ENCODE measurements around the gene ELL. TPM values are rescaled to one million over a fixed set of nuclear protein-coding genes. Genes with fewer than 3 reads are reported as not detected.

Gene ELL
- polyA plus RNA-seq, 10 donors: 12.2 to 17.7 (median 13.2) TPM

DNA sequence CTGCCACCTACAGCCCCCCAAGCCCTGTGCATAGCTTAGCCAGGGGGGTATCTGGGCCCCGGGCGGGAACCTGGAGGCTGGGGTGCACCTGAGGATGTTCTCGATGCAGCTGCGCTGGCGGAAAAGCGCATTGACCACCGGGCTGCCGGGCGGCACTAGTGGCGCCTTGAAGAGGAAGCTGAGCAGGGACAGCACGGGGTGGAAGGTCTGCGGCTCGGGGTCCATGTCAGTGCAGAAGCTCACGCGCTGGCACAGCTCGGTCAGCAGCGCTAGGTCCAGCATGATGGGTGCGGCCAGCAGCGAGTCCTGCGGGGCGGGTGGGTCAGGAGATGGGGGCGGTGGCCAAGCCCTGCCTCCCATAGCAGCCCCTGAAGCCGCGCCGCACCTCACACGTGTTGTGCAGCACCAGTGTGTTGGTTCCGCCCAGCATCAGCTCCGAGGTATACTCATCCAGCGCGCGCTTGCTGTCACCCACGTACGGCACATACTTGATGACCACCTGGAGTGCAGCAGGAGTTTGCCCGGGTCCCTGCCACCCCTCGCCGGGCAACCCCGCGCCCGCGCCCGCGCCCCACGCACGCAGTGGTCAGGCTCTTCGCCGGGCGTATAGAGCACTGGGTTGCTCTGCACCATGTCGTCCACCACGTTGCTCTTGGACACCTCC lies 86.6 kb downstream of the ELL start:
- no peak for DNase-seq

DNA sequence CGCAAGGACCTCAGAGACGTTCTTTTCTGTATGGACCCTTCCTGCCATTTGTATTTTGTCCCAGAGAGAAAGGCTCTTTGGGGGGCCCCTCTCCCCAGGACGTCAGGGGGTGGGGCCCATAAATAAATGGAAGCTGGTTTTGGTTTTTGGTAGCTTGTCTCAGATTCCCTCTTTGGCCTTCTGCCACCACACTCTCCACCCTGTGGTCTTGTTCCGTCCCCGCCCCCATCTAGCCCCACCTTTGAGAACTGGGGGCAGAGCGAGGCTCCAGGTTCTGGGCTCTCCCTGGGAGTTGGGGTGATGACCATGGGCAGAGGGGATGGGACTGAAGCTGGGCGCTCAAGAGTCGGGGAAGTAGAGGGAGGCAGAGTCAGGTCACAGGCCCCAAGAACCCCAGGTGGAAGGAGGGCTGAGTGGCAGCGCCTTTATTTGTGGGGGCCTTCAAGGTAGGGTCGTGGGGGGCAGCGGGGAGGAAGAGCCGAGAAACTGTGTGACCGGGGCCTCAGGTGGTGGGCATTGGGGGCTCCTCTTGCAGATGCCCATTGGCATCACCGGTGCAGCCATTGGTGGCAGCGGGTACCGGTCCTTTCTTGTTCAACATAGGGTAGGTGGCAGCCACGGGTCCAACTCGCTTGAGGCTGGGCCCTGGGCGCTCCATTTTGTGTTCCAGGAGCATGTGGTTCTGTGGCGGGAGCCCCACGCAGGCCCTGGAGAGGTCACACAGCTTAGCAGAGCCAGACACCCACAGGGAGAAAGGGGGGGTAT lies 87.3 kb downstream of the ELL start:
- no peak for DNase-seq

DNA sequence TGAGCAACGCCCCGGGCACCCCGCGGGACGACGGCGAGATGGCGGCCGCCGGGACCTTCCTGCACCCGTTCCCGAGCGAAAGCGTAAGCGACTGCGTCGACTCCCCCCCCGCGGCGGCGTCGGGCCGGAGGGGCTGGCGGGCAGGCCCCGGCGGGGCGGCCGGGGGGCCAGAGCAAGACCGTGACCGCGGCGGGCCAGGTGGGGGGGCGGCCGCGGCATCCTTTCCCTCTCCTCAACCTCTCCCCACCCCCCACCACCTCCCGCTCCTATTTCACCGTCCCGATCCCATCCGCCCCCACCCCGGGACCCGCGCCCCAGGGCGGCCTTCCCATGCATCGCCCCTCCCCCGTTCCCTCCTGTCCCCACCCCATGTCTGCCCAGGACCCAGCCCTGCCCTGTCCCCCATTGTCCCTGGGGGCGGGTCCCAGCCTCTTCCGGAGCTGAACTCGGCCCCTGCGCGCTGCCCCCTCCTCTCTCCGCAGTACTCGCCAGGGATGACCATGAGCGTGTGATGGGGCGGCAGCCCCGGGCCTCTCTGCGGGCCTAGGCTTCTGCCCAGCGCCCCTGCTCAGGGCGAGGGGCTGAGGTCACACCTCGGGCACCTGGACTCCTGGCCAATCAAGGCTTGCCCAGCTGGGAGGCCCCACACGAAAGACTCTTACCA lies 88.0 kb downstream of the ELL start:
- no peak for DNase-seq

DNA sequence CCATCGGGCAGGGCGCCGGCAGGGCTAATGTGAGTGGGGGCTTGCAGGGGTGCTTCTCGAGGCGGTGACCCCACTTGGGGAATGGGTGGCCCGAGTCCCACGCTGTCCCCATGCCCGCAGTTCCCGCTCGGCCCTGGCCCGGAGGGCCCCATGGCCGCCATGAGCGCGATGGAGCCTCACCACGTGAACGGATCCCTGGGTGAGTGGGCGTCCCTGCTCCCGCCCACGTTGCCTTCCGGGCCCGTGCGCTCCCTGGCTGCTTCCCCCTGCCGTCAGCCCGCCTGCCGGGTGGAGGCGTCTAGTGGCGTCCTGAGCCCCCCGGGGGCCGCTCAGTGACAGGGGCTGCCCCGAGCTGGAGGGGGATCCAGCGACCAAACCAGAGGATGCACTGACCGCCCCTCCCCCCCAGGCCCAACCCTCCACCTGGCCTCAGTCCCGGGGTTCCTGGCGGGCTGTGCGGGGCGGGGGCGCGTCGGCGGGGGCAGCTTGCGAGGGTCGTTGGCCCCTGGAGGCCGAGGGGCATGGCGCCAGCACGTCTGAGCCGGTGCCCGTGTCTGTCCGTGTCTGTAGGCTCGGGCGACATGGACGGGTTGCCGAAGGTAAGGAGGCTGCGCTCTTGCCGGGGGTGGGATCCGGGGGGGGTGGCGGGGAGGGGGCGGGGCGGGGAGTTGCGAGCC lies 88.7 kb downstream of the ELL start:
- DNase-seq: peak in 1 of 3 donors; percentile 72

DNA sequence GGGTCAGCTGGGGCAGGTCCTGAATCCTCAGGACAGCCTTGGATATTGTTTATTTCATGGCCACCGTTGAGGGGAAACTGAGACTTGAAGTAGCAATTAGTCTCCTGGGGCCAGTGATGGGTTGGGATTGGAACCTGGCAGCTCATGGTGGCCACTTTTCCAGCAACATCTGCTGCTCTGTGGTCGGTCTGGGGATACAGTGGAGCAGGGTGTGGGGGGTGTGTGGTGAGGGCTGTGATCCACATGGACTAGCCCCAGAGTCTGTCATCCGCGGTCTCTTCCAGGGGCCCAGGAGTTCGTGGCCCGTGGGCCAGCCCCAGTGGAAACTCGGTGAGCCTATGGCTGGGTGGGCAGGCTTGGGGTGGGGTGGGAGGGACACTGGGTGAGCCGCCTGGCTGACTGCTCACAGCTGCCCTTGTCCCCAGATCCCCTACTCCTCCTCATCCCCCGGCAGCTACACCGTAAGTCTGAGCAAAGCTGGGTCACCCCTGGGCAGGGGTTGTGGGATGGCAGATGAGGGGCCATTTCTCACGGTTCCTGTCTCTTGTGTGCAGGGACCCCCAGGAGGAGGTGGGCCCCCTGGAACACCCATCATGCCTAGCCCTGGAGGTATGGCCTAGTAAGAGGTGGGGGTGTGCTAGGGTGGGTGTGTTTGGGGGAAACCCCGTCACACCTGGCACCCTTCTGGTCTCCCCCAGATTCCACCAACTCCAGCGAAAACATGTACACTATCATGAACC lies 89.4 kb downstream of the ELL start:
- no peak for DNase-seq

DNA sequence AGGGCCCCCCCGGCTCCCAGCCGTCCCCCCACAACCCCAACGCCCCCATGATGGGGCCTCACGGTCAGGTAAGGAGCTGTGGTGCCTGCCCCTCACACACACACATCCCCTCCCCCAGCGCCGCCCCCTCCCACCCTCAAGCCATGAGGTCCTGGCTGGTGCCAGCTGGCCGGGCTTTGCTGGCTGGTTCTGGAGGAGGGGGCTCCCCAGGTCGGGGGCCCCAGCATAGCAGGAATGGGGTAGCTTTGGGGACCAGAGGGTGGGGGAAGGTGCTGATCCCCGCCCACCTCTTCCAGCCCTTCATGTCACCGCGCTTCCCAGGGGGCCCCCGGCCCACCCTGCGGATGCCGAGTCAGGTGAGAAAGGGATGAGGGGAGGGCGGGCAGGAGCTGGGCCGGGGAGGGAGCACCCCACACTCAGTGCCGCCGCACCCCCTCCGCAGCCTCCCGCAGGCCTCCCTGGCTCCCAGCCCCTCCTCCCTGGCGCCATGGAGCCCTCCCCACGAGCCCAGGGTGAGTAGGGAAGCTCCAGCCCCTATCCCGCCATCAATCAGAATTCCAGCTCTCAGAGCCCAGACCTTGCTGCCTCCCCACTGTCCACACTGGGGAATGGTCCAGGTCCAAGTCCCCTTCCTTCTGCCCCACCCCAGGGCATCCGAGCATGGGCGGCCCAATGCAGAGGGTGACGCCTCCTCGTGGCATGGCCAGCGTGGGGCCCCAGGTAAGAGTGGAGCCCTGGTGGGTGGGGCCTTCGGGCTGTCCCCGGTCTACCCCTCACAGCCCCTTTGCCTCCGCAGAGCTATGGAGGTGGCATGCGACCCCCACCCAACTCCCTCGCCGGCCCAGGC lies 90.3 kb downstream of the ELL start:
- DNase-seq: no peak

DNA sequence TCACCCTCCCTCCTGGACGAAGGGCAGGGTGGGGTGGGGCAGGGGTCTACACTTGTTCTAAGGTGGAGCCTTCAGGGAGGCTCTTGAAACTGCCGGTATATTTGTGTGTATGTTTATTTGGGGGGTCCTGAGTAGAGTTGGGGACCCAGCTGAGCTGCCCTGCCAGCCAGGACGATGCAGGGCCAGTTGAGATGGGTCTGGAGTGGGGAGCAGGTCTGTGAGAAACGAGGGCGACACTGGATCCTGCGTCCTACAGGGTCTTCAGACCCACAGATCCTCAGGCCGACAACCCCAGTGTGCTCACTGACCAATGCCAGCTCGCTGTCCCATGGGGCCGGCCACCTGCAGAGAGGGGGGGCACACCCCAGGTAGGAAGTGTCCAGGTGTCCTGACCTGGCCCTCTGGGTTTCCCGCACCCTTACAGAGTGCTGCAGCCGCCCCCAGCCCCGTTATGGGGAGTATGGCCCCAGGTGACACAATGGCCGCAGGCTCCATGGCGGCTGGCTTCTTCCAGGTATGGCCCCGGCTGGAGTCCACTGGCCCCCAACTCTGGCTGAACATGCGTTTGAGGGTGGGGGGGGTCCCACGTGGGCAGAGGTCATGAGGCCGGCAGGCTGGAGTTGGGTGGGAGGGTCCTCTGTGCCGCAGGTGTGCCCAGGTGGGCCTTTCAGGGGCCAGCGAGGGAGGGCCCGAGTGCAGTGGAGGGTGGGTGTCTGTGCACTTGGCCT lies 91.3 kb downstream of the ELL start:
- no peak for DNase-seq

DNA sequence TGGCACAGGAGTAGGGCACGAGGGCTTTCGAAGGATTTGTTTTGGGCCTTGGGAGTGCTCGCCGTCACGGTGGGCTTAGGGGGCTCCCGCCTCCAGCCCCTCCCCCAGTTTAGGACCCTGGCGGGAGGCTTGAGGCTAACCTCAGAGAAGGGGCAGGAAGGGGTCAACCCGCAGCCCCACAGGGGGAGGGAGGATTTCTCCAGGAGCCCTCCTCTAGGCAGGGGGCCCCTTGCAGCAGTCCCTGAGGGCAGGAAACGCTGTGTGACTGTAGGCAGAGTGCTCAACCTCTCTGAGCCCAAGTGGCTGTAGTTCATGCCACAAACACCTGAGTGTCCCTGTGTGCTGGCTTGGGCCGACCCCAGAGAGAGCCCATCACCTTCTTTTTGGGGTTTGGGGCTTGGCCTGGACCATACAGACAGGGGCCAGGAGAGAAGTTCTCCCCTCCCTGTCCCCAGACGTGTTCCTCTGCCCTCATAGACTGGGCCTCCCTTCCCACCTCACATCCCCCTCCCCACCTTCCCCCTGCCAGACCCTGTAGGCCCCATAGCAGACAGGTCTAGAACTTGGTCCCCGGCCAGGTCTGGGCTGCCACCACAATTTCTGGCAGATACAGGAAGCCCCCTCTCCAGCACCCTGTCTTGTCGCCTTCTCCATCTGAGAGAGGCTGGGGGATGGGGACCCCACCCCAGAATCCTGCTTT lies 92.0 kb downstream of the ELL start:
- no peak for DNase-seq

DNA sequence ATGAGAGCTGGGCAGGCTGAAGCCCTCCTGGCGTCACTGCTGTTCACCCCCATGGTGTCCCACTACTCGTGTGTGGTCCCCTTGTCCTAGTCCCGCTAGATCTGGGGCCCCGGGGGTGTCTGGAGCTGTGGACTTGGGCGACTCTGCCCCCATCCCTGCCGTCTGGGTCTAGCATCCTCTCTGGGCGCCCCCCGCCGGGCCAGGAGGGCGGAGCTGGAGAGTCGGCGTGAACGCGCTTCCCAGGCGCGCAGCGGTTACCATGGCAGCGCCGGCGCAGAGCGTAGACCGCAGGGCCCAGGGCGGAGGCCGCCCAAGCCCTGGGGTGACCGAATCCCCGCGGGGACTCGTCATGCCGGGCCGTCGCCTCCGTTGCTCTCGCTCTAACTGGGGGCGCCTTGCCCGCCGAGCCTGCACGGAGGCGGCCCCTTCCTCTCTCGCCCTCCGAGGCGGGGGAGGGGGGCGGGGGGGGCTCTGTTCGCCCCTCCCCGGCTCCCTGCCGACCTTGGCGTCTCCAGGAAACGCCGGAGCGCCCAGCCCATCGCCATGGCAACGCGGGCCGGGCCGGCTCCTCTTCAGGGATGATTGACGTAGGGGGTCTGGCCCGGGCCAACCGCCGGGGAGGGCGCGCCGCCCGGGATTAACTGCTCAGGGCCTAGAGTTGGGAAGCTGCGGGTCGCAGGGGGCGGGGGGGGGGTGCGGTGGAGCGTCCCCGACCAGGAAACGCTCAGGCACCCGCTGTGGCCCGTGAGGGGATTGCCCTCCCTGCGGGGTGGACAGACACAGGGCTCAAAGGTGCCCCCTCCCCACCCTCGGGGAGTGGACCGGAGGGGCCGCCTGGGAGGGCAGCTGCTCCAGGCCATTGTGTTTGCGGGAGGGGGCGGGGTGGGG lies 92.8 kb downstream of the ELL start:
- DNase-seq: peak; percentile 76 to 89 (median 80)

DNA sequence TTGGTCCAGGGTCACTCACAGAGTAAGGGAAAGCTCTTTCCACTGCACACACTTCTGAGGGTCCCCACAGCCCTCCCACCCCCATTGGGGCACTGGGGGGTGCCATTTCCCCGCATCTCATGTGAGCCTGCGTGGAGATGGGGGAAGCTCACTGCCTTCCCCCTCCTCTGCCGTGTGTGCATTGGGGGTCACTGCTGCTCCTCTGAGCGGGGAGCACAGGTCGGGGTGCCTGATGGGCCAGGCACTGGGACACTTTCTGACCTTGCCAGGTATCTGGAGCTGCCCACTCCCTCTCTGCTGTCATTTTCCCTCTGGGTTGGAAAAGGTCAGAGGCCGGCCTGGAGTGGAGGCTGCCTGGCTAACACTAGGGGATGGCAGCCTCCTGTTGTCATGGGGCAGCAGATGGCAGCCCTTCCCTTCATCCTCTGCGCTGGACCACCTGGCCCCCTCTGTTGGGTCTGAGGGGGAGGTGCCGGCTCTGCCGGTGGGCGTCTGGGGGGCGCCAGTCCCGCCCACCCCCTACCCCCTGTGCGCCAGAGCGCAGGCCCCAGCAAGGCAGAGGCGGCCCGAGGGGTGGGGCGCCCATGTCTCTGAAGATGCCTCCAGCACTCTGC lies 93.6 kb downstream of the ELL start:
- DNase-seq: no peak

DNA sequence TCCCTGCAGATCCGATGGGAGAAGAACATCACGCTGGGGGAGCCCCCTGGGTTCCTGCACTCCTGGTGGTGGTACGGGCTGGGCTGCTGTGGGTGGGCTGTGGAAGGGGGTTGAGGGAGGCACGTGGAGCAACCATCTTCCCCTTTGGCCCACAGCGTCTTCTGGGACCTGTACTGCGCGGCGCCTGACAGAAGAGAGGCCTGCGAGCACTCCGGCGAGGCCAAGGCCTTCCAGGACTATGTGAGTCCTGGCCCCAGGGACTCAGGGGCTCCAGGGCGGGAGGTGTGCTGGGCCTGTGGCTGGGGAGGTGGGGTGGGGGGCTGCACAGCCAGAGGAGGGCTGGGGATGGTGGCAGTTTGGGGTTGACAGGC lies 94.1 kb downstream of the ELL start:
- DNase-seq: no peak

DNA sequence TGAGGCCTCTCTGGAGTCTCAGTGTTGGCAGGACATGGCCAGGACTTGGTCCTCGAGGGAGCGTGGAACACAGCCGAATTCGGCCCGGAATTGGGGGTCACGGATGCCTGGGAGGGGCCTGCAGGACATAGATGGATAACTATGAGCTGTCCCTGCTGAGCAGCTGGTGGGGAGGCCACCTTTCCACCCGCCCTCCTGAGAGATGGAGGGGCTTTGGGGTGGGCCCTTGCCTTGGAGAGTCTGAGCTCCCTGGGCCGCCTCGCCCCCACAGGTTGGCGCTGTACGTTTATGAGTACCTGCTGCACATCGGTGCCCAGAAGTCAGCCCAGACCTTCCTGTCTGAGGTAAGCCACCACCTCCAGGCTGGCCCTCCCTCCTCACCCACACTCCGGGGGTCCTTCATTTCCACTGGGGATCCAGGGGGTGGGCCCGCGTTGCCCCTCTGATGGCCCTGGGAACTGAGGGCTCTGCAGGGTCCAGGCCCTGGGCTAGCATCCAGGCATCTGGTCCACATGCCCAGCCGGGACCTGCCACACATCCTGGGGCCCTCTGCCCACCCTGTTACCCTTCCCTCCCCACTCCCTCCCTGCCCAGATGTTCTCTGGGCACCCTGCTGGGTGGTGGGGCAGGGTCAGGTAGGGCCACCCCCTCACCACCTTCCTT lies 94.7 kb downstream of the ELL start:
- no peak for DNase-seq

DNA sequence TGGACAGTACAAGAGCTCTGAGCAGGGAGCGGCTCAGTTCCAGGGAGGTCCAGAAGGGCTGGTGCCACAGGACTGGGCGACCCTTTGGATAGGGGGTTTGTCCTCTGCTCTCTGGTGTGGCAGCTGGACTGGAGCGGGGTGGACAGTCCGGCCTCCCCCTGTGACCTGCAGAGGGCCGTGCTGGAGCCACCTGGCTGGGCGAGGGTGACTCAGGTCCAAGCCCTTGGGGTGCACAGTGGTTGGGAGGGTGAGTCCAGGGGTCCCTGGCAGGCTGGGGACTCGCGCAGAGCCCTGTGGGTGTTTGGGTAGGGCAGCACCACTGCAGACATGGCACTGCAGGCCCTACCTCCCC lies 95.5 kb downstream of the ELL start:
- DNase-seq: no peak

DNA sequence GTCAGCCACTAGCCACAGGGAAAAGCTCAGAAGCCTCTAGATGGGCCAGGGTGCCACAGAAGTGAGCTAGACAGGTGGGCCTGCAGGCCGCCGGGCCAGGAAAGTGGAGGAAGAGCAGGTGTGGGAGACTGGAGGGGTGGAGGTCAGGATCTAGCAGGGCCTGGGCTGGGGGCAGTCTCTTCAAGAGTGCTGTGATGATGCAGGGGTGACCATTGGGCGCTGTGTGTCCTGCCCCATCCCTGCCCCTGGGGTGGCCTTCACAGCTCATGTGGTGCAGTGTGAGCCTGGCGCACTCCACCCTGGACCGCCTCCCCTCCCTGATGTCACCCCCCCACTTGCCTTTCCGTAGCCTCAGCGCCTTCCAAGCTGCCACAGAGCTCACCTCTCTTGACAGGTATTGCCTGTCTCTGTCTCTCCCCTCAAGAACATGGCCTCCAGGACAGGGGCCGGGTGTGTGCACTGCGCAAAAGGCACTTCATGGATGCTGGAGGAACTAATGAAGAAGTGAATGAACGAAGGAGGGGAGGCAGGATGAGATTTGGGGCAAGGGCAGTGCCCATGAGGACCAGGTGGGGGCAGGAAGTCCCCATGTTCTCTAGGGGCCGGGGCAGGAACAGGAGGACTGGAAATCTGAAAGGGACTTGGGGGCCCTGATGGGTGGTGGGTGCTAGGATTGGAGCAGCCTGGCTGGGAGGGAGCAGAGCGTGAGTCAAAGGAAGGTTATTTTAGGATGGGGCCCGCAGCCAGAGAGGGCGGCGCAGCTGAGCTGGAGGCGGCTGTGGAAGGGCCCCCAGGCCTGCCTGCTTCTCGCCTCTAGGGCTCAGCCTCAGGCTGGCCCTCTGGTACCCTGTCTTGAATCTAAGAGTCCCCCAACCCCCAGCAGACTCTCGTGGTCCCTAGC lies 96.1 kb downstream of the ELL start:
- DNase-seq: peak; percentile 74 to 86 (median 78)

DNA sequence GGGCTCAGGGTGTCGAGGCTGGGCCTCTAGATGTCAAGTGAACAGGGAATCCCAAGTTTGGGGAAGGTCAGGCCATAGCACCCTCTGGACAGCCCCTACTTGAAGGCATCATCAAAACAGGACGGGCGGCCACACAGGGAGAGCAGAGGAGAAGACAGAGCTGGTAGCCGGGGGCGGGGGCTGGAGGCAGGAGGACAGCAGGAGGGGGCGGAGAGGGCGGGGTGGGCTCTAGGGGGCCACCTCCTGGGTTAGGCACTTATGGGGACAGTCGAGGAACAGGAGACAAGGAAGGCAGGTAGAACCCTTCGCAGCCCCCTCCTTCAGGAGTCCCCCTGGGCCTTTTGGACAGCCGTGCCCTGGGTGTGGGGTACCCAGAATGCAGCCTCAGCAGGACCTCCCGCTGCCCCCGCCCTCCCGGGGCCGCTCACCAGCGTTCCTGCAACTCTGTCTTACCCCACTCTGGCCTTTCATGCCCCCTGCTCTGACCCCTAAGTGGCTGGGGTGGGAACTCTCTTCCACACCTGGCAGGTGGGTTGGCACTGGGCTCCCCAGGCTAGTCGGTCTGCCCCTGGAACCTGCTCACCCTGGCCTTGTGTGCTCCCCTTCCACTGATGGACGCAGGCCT lies 96.9 kb downstream of the ELL start:
- DNase-seq: no peak

All from muscle of back (tissue), 11 donors.